GM23338 (cell line): Measurements from ENCODE around the gene CENPL. TPM values are rescaled to one million over a fixed set of nuclear protein-coding genes. Genes with fewer than 3 reads are reported as not detected.

Experiments
- CREB1 ChIP-seq: fragments of 250-450 bp; sonication (Bioruptor Pico); IDR thresholded peaks from 2 replicates; pipeline ENCODE4 v1.5.0; 2020; ENCODE audit warnings: low read depth, mild to moderate bottlenecking, moderate library complexity
- POLR2AphosphoS5 ChIP-seq: IDR thresholded peaks from 2 replicates; pipeline ENCODE4 v1.6.1; 2016; ENCODE audit warnings: antibody characterized with exemption, low read depth
- REST ChIP-seq: IDR thresholded peaks from one replicate; pipeline ENCODE4 v1.6.1; 2018; ENCODE audit warnings: antibody characterized with exemption; ENCODE audit not compliant: unreplicated experiment
- ZNF462 ChIP-seq: fragments of 250-450 bp; sonication (Bioruptor Pico); IDR thresholded peaks from 2 replicates; pipeline ENCODE4 v1.5.0; 2020; ENCODE audit warnings: mild to moderate bottlenecking, moderate library complexity
- polyA plus RNA-seq: library from polyadenylated mRNA; unstranded; fragments of >200 nt; fragmentation: Nextera tagmentation; extraction: Ambion mirVana; gene quantifications from 2 replicates; pipeline ENCODE4 v1.2.1, GENCODE V29; 2016
- total RNA-seq: library from RNA; depleted of rRNA; stranded (reverse); fragments of >200 nt; shearing (Covaris generic); gene quantifications from 2 replicates; pipeline ENCODE4 v1.2.3, GENCODE V29; 2014

Gene CENPL
- total and polyA plus RNA-seq, 2 experiments from 2014 or later: 13.6 to 23.5 TPM

DNA sequence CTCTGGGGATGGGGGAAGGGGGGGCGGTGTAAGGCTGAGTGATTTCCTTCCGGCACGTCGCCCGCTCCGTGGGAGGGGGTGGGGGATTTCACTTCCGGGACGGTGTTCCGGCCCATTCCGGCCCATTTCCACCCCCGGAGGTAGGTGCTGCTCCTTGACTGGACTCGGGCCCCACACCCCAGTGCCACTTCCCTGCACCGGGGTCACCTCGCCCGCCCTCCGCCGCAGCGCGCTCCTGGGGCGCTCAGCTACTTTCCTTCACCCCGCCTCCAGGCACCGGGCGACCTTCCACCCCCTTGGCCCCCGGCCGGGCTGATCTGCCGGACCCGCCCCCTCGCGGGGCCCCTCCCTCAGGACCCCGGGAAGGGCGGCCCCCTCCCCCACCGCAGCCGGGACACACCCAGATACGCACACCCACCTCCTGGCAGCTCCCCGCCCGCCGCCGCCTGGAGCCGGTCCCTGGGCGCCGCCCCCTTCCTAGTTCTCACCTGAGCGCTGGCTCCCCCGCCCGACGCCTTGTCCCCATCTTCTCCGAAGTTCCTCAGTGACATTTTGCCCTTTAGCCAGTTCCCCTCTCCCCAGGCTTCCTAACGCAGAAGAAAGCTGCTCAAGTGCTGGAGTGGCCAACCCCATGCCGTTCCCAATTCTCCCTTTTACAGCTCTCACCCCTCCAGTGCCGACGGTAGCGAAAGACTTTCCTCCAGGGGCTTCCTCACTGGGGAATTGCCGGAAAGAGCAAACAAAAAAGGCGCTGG lies 43.8 kb upstream of the CENPL start, which contains the start of gene ZBTB37 (continued):
- no peak for TF ChIP-seq ZNF462 (CRISPR knock-in tag)
- no peak; the same call in 1 of the 2 replicates for TF ChIP-seq POLR2AphosphoS5
- TF ChIP-seq CREB1: no peak
- no peak for TF ChIP-seq REST
